HTERT RPE-1 (cell line): ENCODE measurements around the gene BSG.

Experiments
- in situ Hi-C: fragments of 300-500 bp; cut with MboI; formaldehyde crosslinking; loops from 4 replicates; pipeline ENCODE4 v1.14.3; 2020; ENCODE audit warnings: low sequenced_read_pairs

The BSG gene

GRCh38 chr19:539429-540030, 32.9 kb upstream of the BSG start:
- in situ Hi-C loops = no loop called here

DNA sequence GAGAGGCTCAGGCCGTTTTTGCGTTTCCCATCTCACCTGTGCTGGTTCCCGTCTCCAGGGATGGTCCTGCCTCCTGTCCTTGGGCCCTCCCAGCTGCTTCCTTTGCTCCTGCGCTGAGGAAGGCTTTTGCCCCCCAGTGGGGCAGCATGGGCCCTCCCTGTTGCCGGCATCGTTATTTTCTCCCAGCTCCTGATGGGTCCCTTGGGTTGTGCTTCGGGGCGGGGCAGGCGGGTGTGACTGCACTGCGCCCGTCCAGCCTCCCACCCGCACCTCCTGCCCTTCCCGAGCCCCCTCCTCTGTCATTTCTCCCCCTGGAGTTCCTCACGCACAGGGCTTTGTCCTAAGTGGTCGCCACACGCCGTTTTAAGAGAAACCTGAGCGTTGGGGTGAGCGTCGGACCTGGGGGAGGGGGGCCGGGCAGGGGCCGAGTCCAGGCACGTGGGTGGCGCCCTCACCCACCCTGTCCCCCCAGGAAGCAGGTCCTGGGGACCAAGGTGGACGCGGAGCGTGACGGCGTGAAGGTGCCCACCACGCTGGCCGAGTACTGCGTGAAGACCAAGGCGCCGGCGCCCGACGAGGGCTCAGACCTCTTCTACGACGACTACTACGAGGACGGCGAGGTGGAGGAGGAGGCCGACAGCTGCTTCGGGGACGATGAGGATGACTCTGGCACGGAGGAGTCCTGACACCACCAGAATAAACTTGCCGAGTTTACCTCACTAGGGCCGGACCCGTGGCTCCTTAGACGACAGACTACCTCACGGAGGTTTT, 31.3 kb upstream of the BSG start:
- in situ Hi-C loops = no loop called here

GRCh38 chr19:541699-542098, 30.7 kb upstream of the BSG start:
- in situ Hi-C loops = no loop called here

GRCh38 chr19:542173-542866, 30.1 kb upstream of the BSG start:
- in situ Hi-C loops = no loop called here

GRCh38 chr19:543910-544608, 28.3 kb upstream of the BSG start, which contains the start of gene GZMM:
GZMM (plus strand) TSS chr19:544053; CDS start chr19:544072, 19 bp downstream.
- in situ Hi-C loops = no loop called here

GRCh38 chr19:547117-547516, 25.3 kb upstream of the BSG start:
- in situ Hi-C loops = no loop called here

DNA sequence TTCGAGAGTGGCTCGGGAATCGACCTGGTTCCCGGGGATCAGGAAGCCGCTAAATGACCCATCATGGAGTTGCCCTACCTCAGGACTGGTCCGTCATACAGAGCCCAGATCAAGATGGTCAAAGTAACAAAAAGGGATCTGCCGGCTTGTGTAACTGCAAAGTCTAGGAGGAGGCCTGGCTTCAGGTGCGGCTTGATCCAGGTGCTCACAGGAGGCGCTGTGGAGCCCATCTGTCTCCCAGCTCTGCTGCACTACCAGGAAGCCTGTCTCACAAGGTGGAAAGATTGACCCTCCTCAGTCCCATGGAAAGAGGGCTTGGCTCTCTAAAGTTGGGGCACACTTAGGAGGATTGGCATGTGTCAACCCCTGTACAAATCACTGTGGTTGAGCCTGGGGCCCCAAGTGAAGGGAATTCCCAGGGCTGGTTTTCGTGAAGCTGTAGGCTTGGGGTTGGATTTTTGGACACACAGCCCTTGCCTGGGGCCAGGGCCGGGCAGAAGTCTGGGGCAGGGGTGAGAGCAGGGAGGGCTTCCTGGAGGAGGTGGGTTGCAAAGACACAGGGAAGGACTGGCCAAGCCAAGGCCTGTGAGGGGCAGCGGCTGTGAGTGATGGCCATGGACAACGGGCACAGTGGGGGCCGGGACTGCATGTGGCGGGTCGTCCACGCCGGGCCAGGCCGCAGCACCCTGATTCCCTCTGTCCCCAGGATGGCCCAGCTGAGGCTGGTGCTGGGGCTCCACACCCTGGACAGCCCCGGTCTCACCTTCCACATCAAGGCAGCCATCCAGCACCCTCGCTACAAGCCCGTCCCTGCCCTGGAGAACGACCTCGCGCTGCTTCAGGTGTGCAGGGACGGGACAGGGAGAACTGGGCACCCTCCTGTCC, 24.3 kb upstream of the BSG start:
- in situ Hi-C loops = no loop called here

- in situ Hi-C loops = no loop called here
Measured at GRCh38 chr19:548886-549830, 23.2 kb upstream of the BSG start.

DNA sequence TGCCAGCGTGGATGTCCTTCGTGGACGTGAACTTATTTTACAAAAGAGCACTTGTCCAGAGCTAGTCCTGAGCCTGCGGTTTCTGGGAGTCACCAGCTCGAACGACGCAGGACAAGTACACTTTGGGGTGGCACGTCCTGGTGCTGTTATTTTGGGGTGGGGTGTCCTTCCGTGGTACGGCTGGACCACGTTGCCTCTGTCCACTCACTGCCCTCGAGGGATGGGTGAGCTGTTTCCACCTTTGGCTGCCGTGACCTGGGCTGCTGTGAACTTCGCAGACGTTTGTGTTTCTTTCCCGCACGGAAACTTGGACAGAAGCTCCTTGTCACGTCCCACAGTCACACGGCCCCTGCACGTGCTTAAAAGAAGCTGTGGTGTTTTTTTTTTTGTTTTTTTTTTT, 17.6 kb upstream of the BSG start:
- in situ Hi-C loops = no loop called here

DNA sequence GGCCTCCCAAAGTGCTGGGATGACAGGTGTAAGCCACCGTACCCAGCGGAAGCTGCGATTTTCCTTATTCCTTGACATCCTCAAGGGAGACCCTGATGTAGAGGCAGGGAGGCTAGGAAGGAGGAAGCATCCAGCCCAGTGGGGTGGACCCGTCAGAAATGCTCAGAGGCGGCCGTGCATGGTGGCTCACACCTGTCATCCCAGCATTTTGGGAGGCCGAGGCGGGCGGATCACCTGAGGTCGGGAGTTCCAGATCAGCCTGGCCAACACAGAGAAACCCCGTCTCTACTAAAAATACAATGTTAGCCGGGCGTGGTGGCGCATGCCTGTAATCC, 17.0 kb upstream of the BSG start:
- in situ Hi-C loops = no loop called here

GRCh38 chr19:556611-557382, 15.6 kb upstream of the BSG start:
- in situ Hi-C loops = no loop called here

DNA sequence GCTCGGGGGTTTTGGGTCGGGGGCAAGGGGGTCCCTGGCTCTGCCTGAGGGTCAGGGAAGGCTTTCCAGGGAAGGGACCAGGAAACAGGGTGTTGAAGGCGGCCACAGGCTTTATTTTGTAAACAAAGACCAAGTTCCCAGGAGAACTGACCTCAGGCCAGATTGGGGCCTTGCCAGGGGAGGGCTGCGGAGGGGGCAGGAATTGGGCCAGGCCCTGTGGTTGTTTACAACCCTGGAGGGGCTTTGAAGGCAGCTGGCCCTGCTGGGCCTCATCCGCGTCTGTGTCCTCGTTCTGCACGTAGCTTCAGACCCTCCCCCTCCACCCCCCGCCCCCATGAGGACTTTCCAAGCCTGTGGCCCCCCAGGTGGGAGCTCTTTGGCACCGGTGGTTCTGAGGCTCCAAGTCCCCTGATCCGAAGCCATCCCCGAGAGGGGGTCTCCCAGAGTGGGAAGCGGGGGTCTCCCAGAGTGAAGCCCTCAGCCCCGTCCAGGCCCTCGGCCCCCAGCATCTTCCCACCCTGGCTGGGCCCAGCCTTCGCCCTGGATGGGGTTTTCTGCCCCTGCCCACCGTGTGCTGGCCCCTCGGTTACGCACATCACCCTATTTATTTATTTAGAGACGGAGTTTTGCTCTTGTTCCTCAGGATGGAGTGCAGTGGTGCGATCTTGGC, 13.5 kb upstream of the BSG start:
- in situ Hi-C loops = no loop called here

GRCh38 chr19:560121-560520, 12.3 kb upstream of the BSG start:
- in situ Hi-C loops = no loop called here

DNA sequence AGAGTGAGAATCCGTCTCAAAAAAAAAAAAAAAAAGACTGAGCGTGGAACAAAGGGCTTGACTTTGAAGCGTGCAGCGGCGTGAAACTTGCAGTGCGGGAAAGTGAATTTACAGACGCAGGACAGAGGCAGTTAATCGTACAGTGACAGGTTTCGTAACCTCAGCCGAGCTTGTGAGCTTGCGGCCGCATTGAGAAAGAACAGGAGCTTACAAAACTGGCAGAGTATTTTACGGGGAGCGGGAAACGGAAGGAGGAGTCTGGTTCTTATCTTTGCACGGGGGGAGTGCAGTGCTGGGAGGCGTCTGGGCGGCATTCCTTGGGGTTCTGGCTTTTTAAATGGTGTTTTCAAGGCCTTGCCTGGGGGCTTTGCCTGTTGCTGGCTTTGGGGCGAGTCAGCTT, 6.0 kb upstream of the BSG start:
- in situ Hi-C loops = no loop called here

DNA sequence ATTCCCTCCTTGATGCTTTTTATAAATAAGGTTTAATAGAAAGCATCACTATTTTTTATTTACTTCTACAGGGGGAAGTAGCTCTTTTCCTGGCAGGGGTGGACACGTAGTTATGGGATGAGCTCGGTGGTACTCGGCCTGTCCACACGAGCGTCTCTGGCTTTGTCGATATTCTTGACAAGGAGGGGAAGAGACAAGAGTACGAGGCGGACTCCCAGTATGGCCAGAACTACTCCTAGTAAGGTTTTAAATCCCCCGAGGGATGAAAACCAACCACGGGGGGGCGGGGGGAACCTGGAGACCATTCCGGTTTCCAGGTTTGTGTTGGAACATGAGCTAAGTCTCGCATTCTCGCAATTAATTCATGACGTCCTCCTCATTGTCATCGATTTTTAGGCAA, 5.6 kb upstream of the BSG start:
- in situ Hi-C loops = no loop called here

- in situ Hi-C loops = no loop called here
Measured at GRCh38 chr19:567296-567900, 5.0 kb upstream of the BSG start.

- in situ Hi-C loops = no loop called here
Measured at GRCh38 chr19:570251-570686, 2.1 kb upstream of the BSG start.
